IMR-90 (cell line): ENCODE measurements around the gene HCN3.
"Not testable (repeated sequence)": the region's sequence is repeated elsewhere in the genome, so short reads cannot be mapped to it uniquely, and the experiment has no call there.

Experiments
- BHLHE40 ChIP-seq: fragments of 150-350 bp; IDR thresholded peaks from 2 replicates; pipeline ENCODE4 v1.6.1; 2016; ENCODE audit warnings: mild to moderate bottlenecking, low read depth, low read length
- CHD1 ChIP-seq: IDR thresholded peaks from 2 replicates; pipeline ENCODE4 v1.6.1; 2012; ENCODE audit warnings: low read depth, low read length, improper control_type of control experiment
- MAZ ChIP-seq: IDR thresholded peaks from 2 replicates; pipeline ENCODE4 v1.6.1; 2012; ENCODE audit warnings: low read depth, mild to moderate bottlenecking, low read length, improper control_type of control experiment, moderate library complexity, borderline replicate concordance
- MXI1 ChIP-seq: IDR thresholded peaks from 2 replicates; pipeline ENCODE4 v1.6.1; 2012; ENCODE audit warnings: low read depth, mild to moderate bottlenecking, low read length, moderate library complexity, borderline replicate concordance
- POLR2A ChIP-seq: IDR thresholded peaks from 2 replicates; pipeline ENCODE4 v1.6.1; 2012; ENCODE audit warnings: mild to moderate bottlenecking, low read depth, low read length
- RAD21 ChIP-seq: IDR thresholded peaks from 2 replicates; pipeline ENCODE4 v1.6.1; 2012; ENCODE audit warnings: low read length, improper control_type of control experiment
- SMC3 ChIP-seq: fragments of 150-350 bp; IDR thresholded peaks from 2 replicates; pipeline ENCODE4 v1.6.1; 2016; ENCODE audit warnings: low read depth, mild to moderate bottlenecking, antibody characterized with exemption, low read length, moderate library complexity
- TF ChIP-seq, protein P1 (sequence below): conservative IDR thresholded peaks from 2 replicates; pipeline ENCODE4 v1.5.1; 2012; ENCODE audit warnings: mild to moderate bottlenecking, low read depth, low read length, improper control_type of control experiment
- TF ChIP-seq, protein P2 (sequence below): fragments of 150-350 bp; IDR thresholded peaks from 2 replicates; pipeline ENCODE4 v1.6.1; 2017; ENCODE audit warnings: mild to moderate bottlenecking, antibody characterized with exemption, low read length, low read depth
- TF ChIP-seq, protein P3 (sequence below): fragments of 150-350 bp; IDR thresholded peaks from 2 replicates; pipeline ENCODE4 v1.6.1; 2016; ENCODE audit warnings: low read depth, mild to moderate bottlenecking, low read length, moderate library complexity, borderline replicate concordance

DNA sequence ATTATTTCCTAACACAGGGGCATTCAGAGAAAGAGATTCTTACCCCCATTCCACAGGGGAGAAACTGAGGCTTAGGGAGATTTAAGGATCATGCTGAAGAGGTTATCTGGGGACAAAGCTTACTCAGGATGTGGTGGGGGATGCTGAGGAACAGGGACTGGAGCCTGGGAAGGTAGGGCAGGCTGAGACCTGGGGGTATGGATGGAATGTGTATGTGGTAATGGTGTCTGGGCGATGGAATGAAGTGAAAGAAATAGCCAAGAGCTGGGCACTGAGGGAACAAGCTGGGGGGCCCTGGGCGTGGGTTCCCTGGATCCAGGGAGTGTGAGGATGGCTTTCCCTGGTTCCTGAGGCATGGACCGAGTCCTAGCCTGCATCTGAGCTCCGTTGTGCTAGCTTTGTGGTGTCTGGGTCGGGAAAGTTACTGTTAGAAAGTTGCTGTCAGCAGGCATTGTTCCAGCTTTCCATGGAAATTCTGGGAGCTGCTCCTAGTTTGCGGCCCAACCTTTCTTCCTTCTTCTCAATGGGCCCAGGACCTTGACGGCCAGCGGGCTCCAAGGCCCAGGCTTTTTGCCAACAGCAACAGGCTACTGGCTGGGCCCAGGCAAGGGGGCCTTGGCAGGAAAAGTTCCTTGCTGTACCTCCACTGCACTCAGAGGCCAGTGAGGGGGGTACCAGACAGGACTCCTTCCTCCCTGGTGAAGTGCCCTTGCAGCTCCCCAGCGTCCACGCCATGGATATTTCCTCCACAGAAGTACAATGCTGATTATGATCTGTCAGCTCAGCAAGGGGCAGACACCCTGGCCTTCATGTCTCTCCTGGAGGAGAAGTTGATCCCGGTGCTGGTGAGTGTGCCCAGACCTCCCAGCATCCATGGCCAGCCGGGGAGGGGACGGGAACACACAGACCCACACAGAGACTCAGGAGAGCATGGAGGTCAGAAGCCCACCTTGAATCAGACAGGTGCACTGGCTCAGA lies 45.0 kb upstream of the HCN3 start:
- TF ChIP-seq, protein P1, sequence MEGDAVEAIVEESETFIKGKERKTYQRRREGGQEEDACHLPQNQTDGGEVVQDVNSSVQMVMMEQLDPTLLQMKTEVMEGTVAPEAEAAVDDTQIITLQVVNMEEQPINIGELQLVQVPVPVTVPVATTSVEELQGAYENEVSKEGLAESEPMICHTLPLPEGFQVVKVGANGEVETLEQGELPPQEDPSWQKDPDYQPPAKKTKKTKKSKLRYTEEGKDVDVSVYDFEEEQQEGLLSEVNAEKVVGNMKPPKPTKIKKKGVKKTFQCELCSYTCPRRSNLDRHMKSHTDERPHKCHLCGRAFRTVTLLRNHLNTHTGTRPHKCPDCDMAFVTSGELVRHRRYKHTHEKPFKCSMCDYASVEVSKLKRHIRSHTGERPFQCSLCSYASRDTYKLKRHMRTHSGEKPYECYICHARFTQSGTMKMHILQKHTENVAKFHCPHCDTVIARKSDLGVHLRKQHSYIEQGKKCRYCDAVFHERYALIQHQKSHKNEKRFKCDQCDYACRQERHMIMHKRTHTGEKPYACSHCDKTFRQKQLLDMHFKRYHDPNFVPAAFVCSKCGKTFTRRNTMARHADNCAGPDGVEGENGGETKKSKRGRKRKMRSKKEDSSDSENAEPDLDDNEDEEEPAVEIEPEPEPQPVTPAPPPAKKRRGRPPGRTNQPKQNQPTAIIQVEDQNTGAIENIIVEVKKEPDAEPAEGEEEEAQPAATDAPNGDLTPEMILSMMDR = not testable (repeated sequence)
- not testable (repeated sequence) for TF ChIP-seq BHLHE40, POLR2A, RAD21, CHD1, SMC3, MAZ, MXI1
- TF ChIP-seq, protein P2, sequence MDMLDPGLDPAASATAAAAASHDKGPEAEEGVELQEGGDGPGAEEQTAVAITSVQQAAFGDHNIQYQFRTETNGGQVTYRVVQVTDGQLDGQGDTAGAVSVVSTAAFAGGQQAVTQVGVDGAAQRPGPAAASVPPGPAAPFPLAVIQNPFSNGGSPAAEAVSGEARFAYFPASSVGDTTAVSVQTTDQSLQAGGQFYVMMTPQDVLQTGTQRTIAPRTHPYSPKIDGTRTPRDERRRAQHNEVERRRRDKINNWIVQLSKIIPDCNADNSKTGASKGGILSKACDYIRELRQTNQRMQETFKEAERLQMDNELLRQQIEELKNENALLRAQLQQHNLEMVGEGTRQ = not testable (repeated sequence)
- TF ChIP-seq, protein P3, sequence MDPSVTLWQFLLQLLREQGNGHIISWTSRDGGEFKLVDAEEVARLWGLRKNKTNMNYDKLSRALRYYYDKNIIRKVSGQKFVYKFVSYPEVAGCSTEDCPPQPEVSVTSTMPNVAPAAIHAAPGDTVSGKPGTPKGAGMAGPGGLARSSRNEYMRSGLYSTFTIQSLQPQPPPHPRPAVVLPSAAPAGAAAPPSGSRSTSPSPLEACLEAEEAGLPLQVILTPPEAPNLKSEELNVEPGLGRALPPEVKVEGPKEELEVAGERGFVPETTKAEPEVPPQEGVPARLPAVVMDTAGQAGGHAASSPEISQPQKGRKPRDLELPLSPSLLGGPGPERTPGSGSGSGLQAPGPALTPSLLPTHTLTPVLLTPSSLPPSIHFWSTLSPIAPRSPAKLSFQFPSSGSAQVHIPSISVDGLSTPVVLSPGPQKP = not testable (repeated sequence)
